LNCAP (cell line): Measurements from ENCODE around the gene MBLAC2.

Experiments used
- TF ChIP-seq, protein P1 (sequence below): fragments of 450-650 bp; IDR thresholded peaks from 2 replicates; pipeline ENCODE4 v1.5.1; 2017; ENCODE audit warnings: mild to moderate bottlenecking

MBLAC2 gene

DNA sequence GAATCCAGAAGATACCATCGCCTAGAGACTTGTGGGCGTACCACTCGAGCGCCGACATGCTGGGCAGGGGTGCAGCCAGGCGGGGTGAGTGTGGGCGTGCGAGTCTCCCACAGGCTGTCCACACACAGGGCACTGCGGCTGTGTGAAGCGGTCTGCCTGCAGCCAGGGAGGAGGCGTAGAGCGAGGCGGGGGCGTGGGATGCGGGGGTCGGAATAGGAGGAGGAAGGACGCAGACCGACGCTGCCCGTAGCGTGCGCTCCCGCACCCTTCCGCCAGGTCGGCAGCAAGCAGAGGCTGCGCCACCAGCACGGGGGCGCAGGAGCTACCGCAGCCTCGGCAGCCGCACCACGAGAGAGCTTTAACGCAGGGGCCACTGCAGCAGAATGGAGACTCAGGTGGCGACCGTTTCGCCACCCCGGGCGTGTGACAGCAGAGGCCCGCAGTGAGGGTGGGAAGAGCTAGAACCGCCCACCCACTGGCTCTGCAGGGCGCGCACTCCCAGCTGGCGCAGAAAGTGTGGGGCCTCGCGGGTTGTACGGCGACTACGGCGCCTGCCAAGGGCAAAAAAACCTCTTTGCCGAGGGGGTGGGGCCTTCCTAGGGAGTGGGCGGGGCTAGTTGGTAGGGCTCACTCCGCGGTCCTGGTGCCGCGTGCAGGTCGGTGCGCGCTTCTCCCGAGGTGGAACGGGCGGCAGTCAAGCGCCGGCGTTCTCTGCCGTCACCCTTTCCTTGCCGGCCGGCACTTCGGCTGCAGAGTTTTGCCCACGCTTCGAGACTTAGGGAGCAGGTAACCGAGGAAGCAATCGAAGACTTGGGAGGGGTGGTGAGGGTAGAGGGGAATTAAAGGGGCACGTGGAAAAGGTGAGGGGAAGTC lies at the start of gene MBLAC2, which contains the start of gene POLR3G:
MBLAC2 (minus strand) TSS at position 537 of the 873 bp plus-strand sequence; CDS start at position 58, 479 bp downstream.
POLR3G (plus strand) TSS at position 630 of the 873 bp plus-strand sequence. CDS start 10,704 bp downstream, outside the sequence.
- TF ChIP-seq, protein P1, sequence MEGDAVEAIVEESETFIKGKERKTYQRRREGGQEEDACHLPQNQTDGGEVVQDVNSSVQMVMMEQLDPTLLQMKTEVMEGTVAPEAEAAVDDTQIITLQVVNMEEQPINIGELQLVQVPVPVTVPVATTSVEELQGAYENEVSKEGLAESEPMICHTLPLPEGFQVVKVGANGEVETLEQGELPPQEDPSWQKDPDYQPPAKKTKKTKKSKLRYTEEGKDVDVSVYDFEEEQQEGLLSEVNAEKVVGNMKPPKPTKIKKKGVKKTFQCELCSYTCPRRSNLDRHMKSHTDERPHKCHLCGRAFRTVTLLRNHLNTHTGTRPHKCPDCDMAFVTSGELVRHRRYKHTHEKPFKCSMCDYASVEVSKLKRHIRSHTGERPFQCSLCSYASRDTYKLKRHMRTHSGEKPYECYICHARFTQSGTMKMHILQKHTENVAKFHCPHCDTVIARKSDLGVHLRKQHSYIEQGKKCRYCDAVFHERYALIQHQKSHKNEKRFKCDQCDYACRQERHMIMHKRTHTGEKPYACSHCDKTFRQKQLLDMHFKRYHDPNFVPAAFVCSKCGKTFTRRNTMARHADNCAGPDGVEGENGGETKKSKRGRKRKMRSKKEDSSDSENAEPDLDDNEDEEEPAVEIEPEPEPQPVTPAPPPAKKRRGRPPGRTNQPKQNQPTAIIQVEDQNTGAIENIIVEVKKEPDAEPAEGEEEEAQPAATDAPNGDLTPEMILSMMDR = peak; percentile 33; the same call in 1 of the 2 replicates

DNA sequence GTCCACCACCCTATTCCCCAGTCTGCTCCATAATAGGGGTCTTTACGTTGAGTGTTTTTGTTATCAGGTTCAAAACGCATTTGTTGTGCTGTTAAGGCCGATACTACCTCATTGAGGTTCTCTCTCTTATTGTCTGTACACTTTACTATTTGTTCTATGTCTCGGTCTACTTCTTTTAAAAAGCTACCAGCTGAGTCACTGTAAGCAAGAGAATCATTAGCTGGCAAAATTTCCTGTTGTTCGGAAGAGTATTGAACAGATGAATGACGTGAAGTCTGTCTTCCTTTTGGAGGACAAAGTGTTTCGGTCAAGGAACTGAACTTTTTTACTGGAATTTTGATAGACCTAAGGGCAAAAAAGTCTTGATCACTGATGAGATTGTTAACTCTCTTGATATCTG lies 44.5 kb upstream of the MBLAC2 start:
- TF ChIP-seq, protein P1 = no peak

DNA sequence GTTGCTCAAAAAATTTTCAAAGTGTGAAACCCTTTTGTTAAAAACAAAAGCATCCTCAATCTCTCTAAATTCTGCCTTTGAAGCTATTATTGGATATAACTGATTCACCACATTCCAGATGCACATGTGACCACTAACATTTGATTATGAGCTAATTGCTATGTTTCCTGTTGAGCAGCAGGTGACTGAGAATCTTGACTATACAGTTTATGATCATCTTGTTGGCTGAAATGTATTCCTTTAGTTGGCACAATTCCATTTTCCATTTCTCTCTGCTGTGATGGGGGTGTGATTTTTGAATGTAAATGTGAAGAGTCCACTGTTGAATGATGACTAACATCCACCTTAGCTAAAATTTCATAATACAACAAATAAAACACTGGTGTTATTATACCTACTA lies 44.1 kb upstream of the MBLAC2 start:
- TF ChIP-seq, protein P1 = no peak

DNA sequence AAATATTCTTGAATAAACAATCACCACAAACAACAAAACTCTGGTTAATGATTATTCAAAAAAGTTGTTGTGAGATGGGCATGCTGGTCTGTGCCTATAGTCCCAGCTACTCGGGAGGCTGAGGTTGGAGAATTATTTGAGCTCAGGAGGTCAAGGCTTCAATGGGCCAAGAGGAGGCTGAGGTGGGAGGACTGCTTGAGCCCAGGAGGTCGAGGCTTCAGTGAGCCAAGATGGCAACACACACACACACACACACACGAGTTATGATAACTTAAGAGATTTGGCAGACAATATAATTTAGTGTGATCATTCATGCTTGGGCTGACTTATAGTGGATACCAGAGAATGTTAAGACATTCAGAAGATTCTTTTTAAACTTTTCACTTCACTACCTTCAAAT lies 39.9 kb upstream of the MBLAC2 start:
- TF ChIP-seq, protein P1 = no peak

DNA sequence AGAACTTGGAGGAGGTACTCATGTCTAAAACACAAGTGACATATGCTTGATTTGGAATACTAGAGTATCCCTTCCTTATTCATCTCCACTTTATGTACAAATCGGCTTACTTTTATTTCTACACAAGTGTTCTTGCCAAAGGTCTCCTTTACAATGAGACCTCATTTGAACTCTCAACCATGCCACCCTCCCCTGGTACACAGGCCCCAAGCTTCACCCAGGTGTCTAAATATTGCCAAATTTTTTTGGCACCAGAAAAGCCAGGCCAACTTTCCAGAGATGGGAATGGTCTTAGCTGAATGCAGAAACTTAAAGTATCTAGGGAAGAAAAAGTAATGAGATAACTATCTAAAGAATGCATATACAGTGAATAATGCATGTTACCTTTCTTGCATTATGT lies 35.9 kb upstream of the MBLAC2 start:
- TF ChIP-seq, protein P1 = no peak

DNA sequence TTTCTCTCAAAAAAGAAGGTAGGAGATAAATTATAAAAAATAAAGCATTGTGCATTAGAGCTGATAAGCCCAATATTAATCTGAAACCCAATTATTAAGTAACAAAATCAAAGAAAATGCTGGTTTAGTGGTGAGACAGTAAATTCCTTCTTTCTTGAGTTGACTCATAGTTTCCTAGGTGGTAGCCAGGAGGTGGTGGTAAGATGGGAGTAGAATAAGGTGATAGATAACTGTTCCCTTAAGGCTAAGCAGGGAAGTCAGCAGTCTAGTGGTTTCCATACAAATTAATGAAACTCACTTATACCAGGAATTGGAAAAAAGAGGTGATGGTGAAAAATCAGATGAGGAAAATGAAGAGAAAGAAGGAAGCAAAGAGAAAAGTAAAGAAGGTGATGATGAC lies 31.6 kb upstream of the MBLAC2 start:
- TF ChIP-seq, protein P1 = no peak

DNA sequence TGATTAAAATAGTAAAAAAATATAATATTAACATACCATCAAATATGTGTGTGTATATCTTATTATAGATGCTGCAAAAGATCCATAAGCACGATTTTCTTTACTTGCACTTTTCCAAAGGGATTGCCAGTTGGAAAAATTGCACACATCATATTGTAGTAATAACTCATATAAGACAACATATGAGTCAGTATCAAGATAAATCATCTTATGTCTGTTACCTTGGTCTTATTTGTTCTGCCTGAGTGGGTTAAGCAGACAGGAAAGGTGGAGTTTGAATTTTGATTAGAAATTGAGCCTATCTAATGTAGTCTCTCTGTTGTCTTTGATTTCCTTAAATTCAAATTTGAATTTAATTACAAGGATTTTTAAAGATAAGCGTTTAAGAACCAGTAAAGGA lies 30.2 kb upstream of the MBLAC2 start:
- TF ChIP-seq, protein P1 = no peak
